HepG2 (cell line): ENCODE results near the gene ARPIN. TPM values are rescaled to one million over a fixed set of nuclear protein-coding genes. Genes with fewer than 3 reads are reported as not detected.
A peak's percentile ranks its signal among the peaks of the same experiment; 100 is the strongest.

Source experiments
- ATAC-seq: fragments of 200-7000 bp; cut with Tn5 transposase; 3 replicates; pipeline ENCODE4 v1.9.1; 2020; ENCODE audit warnings: mild to moderate bottlenecking, moderate library complexity
- BruUV-seq: library from RNA; stranded (reverse); fragments of 400-500 nt; replicated peaks from 2 replicates; lab custom pipeline; 2021; lab: Mats Ljungman, UMichigan
- CTCF ChIA-PET: fragments of 300-600 bp; formaldehyde crosslinking; extraction: SDS; loops from one replicate; lab custom pipeline; 2021; ENCODE audit warnings: low total read pairs, inconsistent platforms, low intra/inter-chr PET ratio; lab: Yijun Ruan, JAX
- POLR2A ChIA-PET: fragments of 350-600 bp; sonication (Branson Sonifier 250); formaldehyde crosslinking; loops from one replicate; lab custom pipeline; 2020; ENCODE audit warnings: antibody characterized with exemption, inconsistent platforms; lab: Yijun Ruan, JAX
- DNase-seq: peaks from one replicate; pipeline ENCODE4 v3.0.0-alpha.2; 2015; ENCODE audit warnings: low spot score
- FAIRE-seq: peaks from 3 replicates; lab custom pipeline; 2011; peaks lifted over from hg19 to GRCh38; lab: Jason Lieb, UNC
- H2AFZ ChIP-seq: one replicate; pipeline ENCODE4 v1.6.1; 2011; ENCODE audit warnings: low read length, inconsistent platforms
- H3K27ac ChIP-seq: fragments of 300-600 bp; 3 replicates; pipeline ENCODE4 v1.8.0; 2011; ENCODE audit warnings: mixed run types, mild to moderate bottlenecking, mixed read lengths, low read length, inconsistent platforms; ENCODE audit not compliant: insufficient read depth; ENCODE audit errors: extremely low read length
- H3K27me3 ChIP-seq, 2 experiments: fragments of 200-600 bp in 1 of 2; 2 replicates in 1 of 2; 3 replicates in 1 of 2; pipeline versions ENCODE4 v1.6.0 to v1.8.0; 2011; ENCODE audit warnings: low read length in 2 of 2, mild to moderate bottlenecking in 2 of 2, moderate library complexity in 2 of 2, inconsistent platforms in 1 of 2; ENCODE audit not compliant: insufficient read depth in 2 of 2, control insufficient read depth in 1 of 2
- H3K36me3 ChIP-seq, 2 experiments: fragments of 200-600 bp in 1 of 2; replicated peaks in 1 of 2; 2 replicates in 1 of 2; 3 replicates in 1 of 2; pipeline versions ENCODE4 v1.5.1 to v1.8.0; 2011; ENCODE audit warnings: low read length in 2 of 2, inconsistent platforms in 1 of 2; ENCODE audit not compliant: insufficient read depth in 2 of 2, control insufficient read depth in 1 of 2
- H3K4me1 ChIP-seq: 2 replicates; pipeline ENCODE4 v1.5.1; 2012; ENCODE audit warnings: low read length, inconsistent platforms; ENCODE audit not compliant: insufficient read depth
- H3K4me2 ChIP-seq: 2 replicates; pipeline ENCODE4 v1.6.0; 2011; ENCODE audit warnings: low read depth, low read length, inconsistent platforms
- H3K4me3 ChIP-seq, 3 experiments: fragments of 200-600 bp in 1 of 3; sonication (generic), shearing (Covaris generic) in 1 of 3; replicated peaks in 1 of 3; 2 replicates each; pipeline ENCODE4 v1.5.1; 2011 to 2016; ENCODE audit warnings: low read length in 3 of 3, inconsistent platforms in 2 of 3, low read depth in 2 of 3, mild to moderate bottlenecking in 2 of 3, control low read depth in 1 of 3, mixed read lengths in 1 of 3; ENCODE audit not compliant: insufficient read depth in 1 of 3
- H3K79me2 ChIP-seq: one replicate; pipeline ENCODE4 v1.6.1; 2011; ENCODE audit warnings: low read length, inconsistent platforms; ENCODE audit not compliant: insufficient read depth
- H3K9ac ChIP-seq: 2 replicates; pipeline ENCODE4 v1.6.0; 2011; ENCODE audit warnings: mild to moderate bottlenecking, low read depth, low read length, inconsistent platforms; ENCODE audit not compliant: insufficient read depth
- H3K9me3 ChIP-seq: 2 replicates; pipeline ENCODE4 v1.5.1; 2012; ENCODE audit warnings: mild to moderate bottlenecking, low read length
- H4K20me1 ChIP-seq: 2 replicates; pipeline ENCODE4 v1.6.0; 2011; ENCODE audit warnings: inconsistent platforms, mild to moderate bottlenecking, low read length, moderate library complexity; ENCODE audit not compliant: insufficient read depth
- ARNT2 ChIP-seq: sonication (generic); formaldehyde crosslinking; IDR thresholded peaks from 2 replicates; pipeline ENCODE4 v1.8.0; 2022; ENCODE audit warnings: mild to moderate bottlenecking, low read depth, missing genetic modification reagents, moderate library complexity
- CHCHD3 ChIP-seq: sonication (generic); formaldehyde crosslinking; IDR thresholded peaks from 2 replicates; pipeline ENCODE4 v1.8.0; 2022; ENCODE audit warnings: mild to moderate bottlenecking, missing genetic modification reagents, moderate library complexity
- MED13 ChIP-seq: sonication (generic); formaldehyde crosslinking; IDR thresholded peaks from 2 replicates; pipeline ENCODE4 v1.5.0; 2020; ENCODE audit warnings: missing genetic modification reagents
- MEIS1 ChIP-seq: sonication (generic); formaldehyde crosslinking; IDR thresholded peaks from 2 replicates; pipeline ENCODE4 v1.9.0; 2021; ENCODE audit warnings: mild to moderate bottlenecking, missing genetic modification reagents, moderate library complexity, borderline replicate concordance
- MIXL1 ChIP-seq: IDR thresholded peaks from 2 replicates; pipeline ENCODE4 v1.6.1; 2016
- MXD4 ChIP-seq: IDR thresholded peaks from 2 replicates; pipeline ENCODE4 v1.6.1; 2016; ENCODE audit warnings: mild to moderate bottlenecking, missing biosample characterization, missing genetic modification reagents
- SAP130 ChIP-seq: IDR thresholded peaks from 2 replicates; pipeline ENCODE4 v1.6.1; 2016; ENCODE audit warnings: low read depth
- TEAD3 ChIP-seq: optimal IDR thresholded peaks from 2 replicates; pipeline ENCODE3; 2016; ENCODE audit warnings: borderline replicate concordance
- ZNF350 ChIP-seq: sonication (generic); formaldehyde crosslinking; IDR thresholded peaks from 2 replicates; pipeline ENCODE4 v1.4.0; 2020; ENCODE audit warnings: mild to moderate bottlenecking, low read depth, missing genetic modification reagents, borderline replicate concordance
- ZNF737 ChIP-seq: sonication (generic); formaldehyde crosslinking; IDR thresholded peaks from 2 replicates; pipeline ENCODE4 v1.5.0; 2020; ENCODE audit warnings: missing genetic modification reagents, mild to moderate bottlenecking, borderline replicate concordance
- WGBS: methylation state at CpG from one replicate; pipeline ENCODE4 v1.1.6; 2017; ENCODE audit warnings: low lambda C conversion rate; 5-methylcytosine and 5-hydroxymethylcytosine counted together
- in situ Hi-C: cut with HindIII; loops from 2 replicates; pipeline ENCODE4 v1.10.0; 2017; ENCODE audit warnings: low pct_unique_long_range_greater_than_20kb; ENCODE audit not compliant: extremely low pct_ligation_motif_present
- intact Hi-C: fragments of 100-400 bp; cut with micrococcal nuclease; formaldehyde crosslinking; loops from one replicate; pipeline ENCODE4 v1.10.0; 2022; ENCODE audit not compliant: unreplicated experiment
- polyA plus RNA-seq, 8 experiments: library from polyadenylated mRNA; depleted of rRNA in 3 of 8; stranded (reverse) in 7 of 8; unstranded in 1 of 8; fragments of >200 nt; fragmentation: Illumina TruSeq in 4 of 8; extraction: Trizol in 4 of 8; gene quantifications; 2 replicates each; pipeline versions ENCODE4 v1.2.1 to v1.2.3, GENCODE V29; 2011 to 2016; ENCODE audit warnings: low read depth in 4 of 8, missing spikeins in 1 of 8, mixed read lengths in 1 of 8; ENCODE audit not compliant: insufficient read depth in 1 of 8
- total RNA-seq, 5 experiments: library from RNA; depleted of rRNA; stranded (reverse); fragments of >200 nt; fragmentation: Illumina TruSeq; extraction: Trizol; gene quantifications; 2 replicates each; pipeline ENCODE4 v1.2.3, GENCODE V29; 2016; ENCODE audit warnings: low read depth in 1 of 5
- TF ChIP-seq, protein P1 (sequence below), 2 experiments: fragments of 450-650 bp in 1 of 2; sonication (generic) in 1 of 2; formaldehyde crosslinking in 1 of 2; IDR thresholded peaks; 2 replicates each; pipeline versions ENCODE4 v1.6.1 to v1.8.0; 2016 to 2022; ENCODE audit warnings: antibody characterized with exemption in 1 of 2, mild to moderate bottlenecking in 1 of 2, missing genetic modification reagents in 1 of 2
- TF ChIP-seq, protein P2 (sequence below): sonication (generic); formaldehyde crosslinking; IDR thresholded peaks from 2 replicates; pipeline ENCODE4 v1.5.0; 2020; ENCODE audit warnings: missing genetic modification reagents
- TF ChIP-seq, protein P3 (sequence below): sonication (generic); formaldehyde crosslinking; IDR thresholded peaks from 2 replicates; pipeline ENCODE4 v1.5.0; 2020; ENCODE audit warnings: missing genetic modification reagents

Gene ARPIN
- total and polyA plus RNA-seq, 2 of the 13 experiments (the other 11 are each of a cell fraction or from before 2014, with no cell fraction given): 2.8 to 5.0 TPM

DNA sequence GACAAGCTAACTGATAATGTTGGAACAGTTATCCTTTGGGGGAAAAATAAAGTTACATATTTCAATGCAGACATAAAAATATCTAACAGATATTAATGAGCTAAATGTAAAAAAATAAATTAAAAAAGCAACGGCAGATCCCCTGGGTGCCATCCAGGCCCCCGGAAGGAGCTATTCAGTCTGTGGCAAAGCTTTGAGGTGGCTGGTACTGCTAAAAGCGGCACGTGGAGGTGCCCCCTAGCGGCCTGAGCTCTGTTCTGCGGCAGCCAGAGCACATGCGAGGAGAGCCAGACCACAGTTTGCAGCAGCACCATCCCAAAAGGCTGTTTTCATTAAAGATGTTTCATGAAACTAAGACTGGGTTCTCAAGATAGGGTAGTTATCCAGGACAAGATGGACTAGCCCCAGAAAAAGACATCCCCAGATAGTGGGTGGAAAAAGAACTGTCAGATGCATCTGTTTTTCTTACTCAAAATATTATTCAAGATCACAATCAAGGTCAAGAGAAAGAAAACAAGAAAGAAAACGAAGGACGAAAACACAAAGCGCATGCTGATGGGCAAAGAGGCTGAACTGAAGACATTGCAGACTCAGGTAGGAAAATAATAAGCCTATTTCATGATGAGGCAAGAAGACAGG, 37.7 kb downstream of the ARPIN start:
- ATAC-seq (peak; percentile 98), DNase-seq (peak; percentile 46), FAIRE-seq (no peak)
- intact Hi-C loops: loop anchor here (1.0 to 5.0 kb wide), 3 partner anchors 68 to 135 kb away; no protein-coding TSS in a partner anchor
- Histone ChIP-seq H3K36me3 (peaks cover 1 to 28% of the 10 kb centered on the region in 2 experiments; a peak in 3 of 5 replicates), H3K9me3 (no peaks in the 10 kb centered on the region), H3K4me3 (no peak overlapping the region), H3K4me2 (no peak overlapping the region), H3K4me1 (peaks cover 6% of the 10 kb centered on the region; the same call in 1 of the 2 replicates), H3K27me3 (no peaks in the 10 kb centered on the region), H4K20me1 (no peaks in the 10 kb centered on the region), H3K9ac (no peak overlapping the region), H3K27ac (no peak overlapping the region), H3K79me2 (no peaks in the 10 kb centered on the region), H2AFZ (no peak overlapping the region)
- 30% methylated on average over 10 of the region's 10 CpGs for WGBS
- POLR2A ChIA-PET: interaction anchor here (0.9 to 1.7 kb wide), 5 partner anchors 54 to 114 kb away, joined by 3 to 11 read pairs (median 4); no protein-coding TSS in a partner anchor
- in situ Hi-C loops: loop anchor here (5.0 kb wide), 1 partner anchor 118 kb away; no protein-coding TSS in a partner anchor
- CTCF ChIA-PET: interaction anchor here (0.6 to 2.5 kb wide), 6 partner anchors 97 to 135 kb away, joined by 3 to 44 read pairs (median 4); partner anchors contain the start of gene MESP1
- no TSS peak for BruUV-seq
- TF ChIP-seq, protein P1, sequence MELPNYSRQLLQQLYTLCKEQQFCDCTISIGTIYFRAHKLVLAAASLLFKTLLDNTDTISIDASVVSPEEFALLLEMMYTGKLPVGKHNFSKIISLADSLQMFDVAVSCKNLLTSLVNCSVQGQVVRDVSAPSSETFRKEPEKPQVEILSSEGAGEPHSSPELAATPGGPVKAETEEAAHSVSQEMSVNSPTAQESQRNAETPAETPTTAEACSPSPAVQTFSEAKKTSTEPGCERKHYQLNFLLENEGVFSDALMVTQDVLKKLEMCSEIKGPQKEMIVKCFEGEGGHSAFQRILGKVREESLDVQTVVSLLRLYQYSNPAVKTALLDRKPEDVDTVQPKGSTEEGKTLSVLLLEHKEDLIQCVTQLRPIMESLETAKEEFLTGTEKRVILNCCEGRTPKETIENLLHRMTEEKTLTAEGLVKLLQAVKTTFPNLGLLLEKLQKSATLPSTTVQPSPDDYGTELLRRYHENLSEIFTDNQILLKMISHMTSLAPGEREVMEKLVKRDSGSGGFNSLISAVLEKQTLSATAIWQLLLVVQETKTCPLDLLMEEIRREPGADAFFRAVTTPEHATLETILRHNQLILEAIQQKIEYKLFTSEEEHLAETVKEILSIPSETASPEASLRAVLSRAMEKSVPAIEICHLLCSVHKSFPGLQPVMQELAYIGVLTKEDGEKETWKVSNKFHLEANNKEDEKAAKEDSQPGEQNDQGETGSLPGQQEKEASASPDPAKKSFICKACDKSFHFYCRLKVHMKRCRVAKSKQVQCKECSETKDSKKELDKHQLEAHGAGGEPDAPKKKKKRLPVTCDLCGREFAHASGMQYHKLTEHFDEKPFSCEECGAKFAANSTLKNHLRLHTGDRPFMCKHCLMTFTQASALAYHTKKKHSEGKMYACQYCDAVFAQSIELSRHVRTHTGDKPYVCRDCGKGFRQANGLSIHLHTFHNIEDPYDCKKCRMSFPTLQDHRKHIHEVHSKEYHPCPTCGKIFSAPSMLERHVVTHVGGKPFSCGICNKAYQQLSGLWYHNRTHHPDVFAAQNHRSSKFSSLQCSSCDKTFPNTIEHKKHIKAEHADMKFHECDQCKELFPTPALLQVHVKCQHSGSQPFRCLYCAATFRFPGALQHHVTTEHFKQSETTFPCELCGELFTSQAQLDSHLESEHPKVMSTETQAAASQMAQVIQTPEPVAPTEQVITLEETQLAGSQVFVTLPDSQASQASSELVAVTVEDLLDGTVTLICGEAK (IDR thresholded peaks at IDR 0.05): no peak
- TF ChIP-seq, protein P1 (CRISPR knock-in tag; IDR thresholded peaks at IDR 0.05): no peak
- TF ChIP-seq MED13 (CRISPR knock-in tag) (no peak), MXD4 (CRISPR knock-in tag) (no peak), TEAD3 (CRISPR knock-in tag) (peak; percentile 49), SAP130 (0 out of 2 replicates have a peak, but pooled peaks have one; percentile 20), CHCHD3 (CRISPR knock-in tag) (no peak), ARNT2 (CRISPR knock-in tag) (no peak), MIXL1 (CRISPR knock-in tag) (no peak), ZNF350 (CRISPR knock-in tag) (no peak; the same call in 1 of the 2 replicates), ZNF737 (no peak), MEIS1 (CRISPR knock-in tag) (no peak)
- TF ChIP-seq, protein P2, sequence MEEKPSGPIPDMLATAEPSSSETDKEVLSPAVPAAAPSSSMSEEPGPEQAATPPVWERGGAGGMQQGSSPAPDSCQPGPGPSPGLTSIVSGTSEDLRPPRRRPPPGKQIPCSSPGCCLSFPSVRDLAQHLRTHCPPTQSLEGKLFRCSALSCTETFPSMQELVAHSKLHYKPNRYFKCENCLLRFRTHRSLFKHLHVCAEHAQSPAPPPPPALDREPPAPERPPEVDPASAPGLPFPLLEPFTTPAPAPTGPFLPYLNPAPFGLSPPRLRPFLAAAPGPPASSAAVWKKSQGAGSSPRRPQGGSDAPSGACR: no peak
- TF ChIP-seq, protein P3, sequence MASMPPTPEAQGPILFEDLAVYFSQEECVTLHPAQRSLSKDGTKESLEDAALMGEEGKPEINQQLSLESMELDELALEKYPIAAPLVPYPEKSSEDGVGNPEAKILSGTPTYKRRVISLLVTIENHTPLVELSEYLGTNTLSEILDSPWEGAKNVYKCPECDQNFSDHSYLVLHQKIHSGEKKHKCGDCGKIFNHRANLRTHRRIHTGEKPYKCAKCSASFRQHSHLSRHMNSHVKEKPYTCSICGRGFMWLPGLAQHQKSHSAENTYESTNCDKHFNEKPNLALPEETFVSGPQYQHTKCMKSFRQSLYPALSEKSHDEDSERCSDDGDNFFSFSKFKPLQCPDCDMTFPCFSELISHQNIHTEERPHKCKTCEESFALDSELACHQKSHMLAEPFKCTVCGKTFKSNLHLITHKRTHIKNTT (CRISPR knock-in tag): no peak
